H1 (cell line): ENCODE measurements around the gene LDLRAD4. TPM values are rescaled to one million over a fixed set of nuclear protein-coding genes. Genes with fewer than 3 reads are reported as not detected.

Experiments
- CTCF ChIA-PET: fragments of 300-600 bp; sonication (Branson Sonifier 250); formaldehyde crosslinking; loops from one replicate; lab custom pipeline; 2021; ENCODE audit not compliant: partially characterized antibody; lab: Charles Lee
- POLR2A ChIA-PET: fragments of 300-600 bp; sonication (Branson Sonifier 250); formaldehyde crosslinking; loops from one replicate; lab custom pipeline; 2021; ENCODE audit warnings: inconsistent platforms; ENCODE audit not compliant: partially characterized antibody; lab: Charles Lee
- DNase-seq, 2 experiments: peaks; one replicate each; pipeline versions ENCODE4 v3.0.0 to v3.0.0-alpha.2; 2010 to 2022; ENCODE audit warnings: low spot score in 2 of 2, low read depth in 1 of 2, mixed read lengths in 1 of 2
- FAIRE-seq: peaks from 2 replicates; lab custom pipeline; 2011; peaks lifted over from hg19 to GRCh38; lab: Jason Lieb, UNC
- H2AFZ ChIP-seq: 2 replicates; pipeline ENCODE4 v1.8.1; 2012; ENCODE audit warnings: low read length, inconsistent platforms
- H2AK5ac ChIP-seq: 2 replicates; pipeline ENCODE4 v1.6.1; 2013; ENCODE audit warnings: low read depth, low read length
- H2BK120ac ChIP-seq: replicated peaks from 2 replicates; pipeline ENCODE3; 2013; ENCODE audit warnings: low read depth, low read length, inconsistent platforms
- H2BK12ac ChIP-seq: 2 replicates; pipeline ENCODE4 v1.6.1; 2013; ENCODE audit warnings: low read depth, low read length
- H2BK15ac ChIP-seq: 2 replicates; pipeline ENCODE4 v1.6.1; 2013; ENCODE audit warnings: low read length
- H2BK20ac ChIP-seq: 2 replicates; pipeline ENCODE4 v1.6.1; 2013; ENCODE audit warnings: low read length
- H2BK5ac ChIP-seq: 2 replicates; pipeline ENCODE4 v1.6.1; 2013; ENCODE audit warnings: low read depth, low read length
- H3K14ac ChIP-seq: 2 replicates; pipeline ENCODE4 v1.6.1; 2013; ENCODE audit warnings: inconsistent platforms; ENCODE audit not compliant: insufficient read length
- H3K18ac ChIP-seq: 2 replicates; pipeline ENCODE4 v1.6.1; 2013; ENCODE audit warnings: low read length; ENCODE audit errors: extremely low read depth
- H3K23ac ChIP-seq: 2 replicates; pipeline ENCODE4 v1.6.1; 2013; ENCODE audit warnings: inconsistent platforms; ENCODE audit not compliant: insufficient read length
- H3K23me2 ChIP-seq: 2 replicates; pipeline ENCODE4 v1.6.1; 2013; ENCODE audit warnings: low read depth, low read length
- H3K27ac ChIP-seq: 2 replicates; pipeline ENCODE4 v1.6.1; 2011; ENCODE audit warnings: low read depth, low read length, inconsistent platforms
- H3K27me3 ChIP-seq, 4 experiments: replicated peaks in 1 of 4; 1 replicate in 1 of 4; 2 replicates in 3 of 4; pipeline versions ENCODE4 v1.6.1 to v1.8.1; 2011 to 2013; ENCODE audit warnings: low read length in 3 of 4, mild to moderate bottlenecking in 3 of 4, inconsistent platforms in 2 of 4, mixed read lengths in 2 of 4, moderate library complexity in 1 of 4; ENCODE audit not compliant: control insufficient read depth in 3 of 4, insufficient read depth in 3 of 4; ENCODE audit errors: extremely low read depth in 1 of 4
- H3K36me3 ChIP-seq, 4 experiments: 2 replicates each; pipeline versions ENCODE4 v1.6.1 to v1.8.1; 2011 to 2013; ENCODE audit warnings: mild to moderate bottlenecking in 4 of 4, low read length in 3 of 4, moderate library complexity in 2 of 4, control low read depth in 1 of 4, inconsistent platforms in 1 of 4; ENCODE audit not compliant: insufficient read depth in 4 of 4, control insufficient read depth in 2 of 4
- H3K4ac ChIP-seq: replicated peaks from 2 replicates; pipeline ENCODE3; 2013; ENCODE audit warnings: low read length, low read depth, mixed read lengths, inconsistent platforms; ENCODE audit not compliant: insufficient read length
- H3K4me1 ChIP-seq, 4 experiments: replicated peaks in 1 of 4; 1 replicate in 1 of 4; 2 replicates in 3 of 4; pipeline versions ENCODE4 v1.6.1 to v1.8.1; 2011 to 2013; ENCODE audit warnings: low read length in 3 of 4, inconsistent platforms in 2 of 4, mixed read lengths in 1 of 4; ENCODE audit not compliant: insufficient read depth in 4 of 4, control insufficient read depth in 3 of 4
- H3K4me2 ChIP-seq, 2 experiments: 2 replicates each; pipeline versions ENCODE4 v1.6.1 to v1.8.1; 2011 to 2013; ENCODE audit warnings: low read depth in 2 of 2, low read length in 2 of 2, control low read depth in 1 of 2, inconsistent platforms in 1 of 2, mild to moderate bottlenecking in 1 of 2; ENCODE audit not compliant: insufficient read depth in 1 of 2
- H3K4me3 ChIP-seq, 4 experiments: fragments of 200-600, 300-600 bp in 1 of 4; sonication (generic), shearing (Covaris generic), sonication (Bioruptor Twin) in 1 of 4; 2 replicates each; pipeline versions ENCODE4 v1.5.1 to v1.8.1; 2011 to 2016; ENCODE audit warnings: low read length in 4 of 4, low read depth in 3 of 4, control low read depth in 2 of 4, inconsistent platforms in 2 of 4, mild to moderate bottlenecking in 2 of 4, mixed read lengths in 1 of 4, moderate library complexity in 1 of 4; ENCODE audit not compliant: insufficient read depth in 2 of 4; ENCODE audit errors: extremely low read depth in 1 of 4
- H3K56ac ChIP-seq: replicated peaks from 2 replicates; pipeline ENCODE3; 2013; ENCODE audit warnings: low read depth, mild to moderate bottlenecking, mixed read lengths, low read length, inconsistent platforms; ENCODE audit not compliant: insufficient read length
- H3K79me1 ChIP-seq: 2 replicates; pipeline ENCODE4 v1.6.1; 2013; ENCODE audit warnings: low read depth, low read length, control low read depth
- H3K79me2 ChIP-seq, 2 experiments: 2 replicates each; pipeline versions ENCODE4 v1.6.1 to v1.8.1; 2012 to 2013; ENCODE audit warnings: low read length in 2 of 2, mild to moderate bottlenecking in 2 of 2, inconsistent platforms in 1 of 2; ENCODE audit not compliant: insufficient read depth in 2 of 2, control insufficient read depth in 1 of 2
- H3K9ac ChIP-seq, 4 experiments: replicated peaks in 1 of 4; 1 replicate in 1 of 4; 2 replicates in 3 of 4; pipeline versions ENCODE4 v1.6.1 to v1.8.1; 2011 to 2013; ENCODE audit warnings: low read depth in 3 of 4, low read length in 3 of 4, control low read depth in 2 of 4, mild to moderate bottlenecking in 2 of 4, moderate library complexity in 2 of 4, inconsistent platforms in 1 of 4; ENCODE audit errors: extremely low read depth in 1 of 4
- H3K9me3 ChIP-seq, 2 experiments: 2 replicates each; pipeline versions ENCODE4 v1.6.1 to v1.8.1; 2012 to 2013; ENCODE audit warnings: mild to moderate bottlenecking in 2 of 2, moderate library complexity in 2 of 2, control low read depth in 1 of 2, inconsistent platforms in 1 of 2, low read depth in 1 of 2, low read length in 1 of 2, mixed read lengths in 1 of 2; ENCODE audit not compliant: insufficient read depth in 2 of 2
- H4K20me1 ChIP-seq, 2 experiments: replicated peaks in 1 of 2; 2 replicates each; pipeline versions ENCODE3 to v1.8.1; 2011 to 2013; ENCODE audit warnings: inconsistent platforms in 2 of 2, low read length in 2 of 2, mild to moderate bottlenecking in 1 of 2; ENCODE audit not compliant: insufficient read depth in 2 of 2, control insufficient read depth in 1 of 2
- H4K5ac ChIP-seq: 2 replicates; pipeline ENCODE4 v1.6.1; 2013; ENCODE audit warnings: low read length, low read depth, mixed read lengths, inconsistent platforms; ENCODE audit not compliant: insufficient read length
- H4K8ac ChIP-seq: 2 replicates; pipeline ENCODE4 v1.8.0; 2013; ENCODE audit warnings: mild to moderate bottlenecking, moderate library complexity, low read length, inconsistent platforms; ENCODE audit not compliant: insufficient read depth; ENCODE audit errors: extremely low read depth
- H4K91ac ChIP-seq: replicated peaks from 2 replicates; pipeline ENCODE3; 2013; ENCODE audit warnings: low read length, mixed read lengths, inconsistent platforms; ENCODE audit not compliant: insufficient read length
- CBX8 ChIP-seq: fragments of 300-800, 300-1000 bp; sonication (generic); IDR thresholded peaks from 2 replicates; pipeline ENCODE4 v1.7.1; 2016; ENCODE audit warnings: low read depth, low read length, borderline replicate concordance
- CHD1 ChIP-seq: IDR thresholded peaks from 2 replicates; pipeline ENCODE4 v1.6.1; 2012; ENCODE audit warnings: low read depth, low read length, improper control_type of control experiment
- EZH2 ChIP-seq: fragments of 200-600 bp; sonication (generic); IDR thresholded peaks from 2 replicates; pipeline ENCODE4 v1.7.1; 2012; ENCODE audit warnings: low read depth, mild to moderate bottlenecking, moderate library complexity, low read length, inconsistent platforms; ENCODE audit not compliant: severe bottlenecking
- NRF1 ChIP-seq: IDR thresholded peaks from 2 replicates; pipeline ENCODE4 v1.6.1; 2011; ENCODE audit warnings: mild to moderate bottlenecking, low read depth, low read length, improper control_type of control experiment
- RAD21 ChIP-seq, 2 experiments: IDR thresholded peaks in 1 of 2; conservative IDR thresholded peaks in 1 of 2; 2 replicates each; pipeline ENCODE4 v1.6.1; 2011; ENCODE audit warnings: low read depth in 2 of 2, low read length in 2 of 2, improper control_type of control experiment in 1 of 2, inconsistent platforms in 1 of 2, mild to moderate bottlenecking in 1 of 2, moderate library complexity in 1 of 2
- RBBP5 ChIP-seq: IDR thresholded peaks from 2 replicates; pipeline ENCODE4 v1.7.1; 2012; ENCODE audit warnings: low read depth, mild to moderate bottlenecking, inconsistent platforms, low read length, moderate library complexity, borderline replicate concordance
- SIX5 ChIP-seq: IDR thresholded peaks from 2 replicates; pipeline ENCODE4 v1.6.1; 2011; ENCODE audit warnings: mild to moderate bottlenecking, low read depth, low read length
- WGBS, 2 experiments: shearing (Covaris generic) in 1 of 2; methylation state at CpG; one replicate each; pipeline versions ENCODE4 v1.1.6 to v1.1.7; 2013 to 2015; ENCODE audit warnings: low lambda C conversion rate in 2 of 2, mixed read lengths in 2 of 2, inconsistent platforms in 1 of 2, low coverage in 1 of 2, missing lambda C conversion rate in 1 of 2; ENCODE audit not compliant: insufficient replicate concordance in 2 of 2, insufficient coverage in 1 of 2, insufficient read length in 1 of 2; ENCODE audit errors: extremely low coverage in 1 of 2, missing lambda C conversion rate in 1 of 2; 5-methylcytosine and 5-hydroxymethylcytosine counted together
- polyA plus RNA-seq, 7 experiments: library from polyadenylated mRNA; depleted of rRNA in 3 of 7; stranded (reverse) in 5 of 7; unstranded in 2 of 7; fragments of >200 nt in 5 of 7; fragments of 200-250 nt in 2 of 7; gene quantifications; 1 replicate in 5 of 7; 2 replicates in 1 of 7; 4 replicates in 1 of 7; pipeline versions ENCODE4 v1.2.1 to v1.2.3, GENCODE V29; 2011 to 2013; ENCODE audit warnings: missing spikeins in 2 of 7, mixed read lengths in 2 of 7
- total RNA-seq: library from RNA; stranded (reverse); fragmentation: NEBNext Ultra II Directional; extraction: Animal tissue kit (Norgen Biotek cat#: 25700); gene quantifications from 2 replicates; pipeline ENCODE4 v1.2.1, GENCODE V29; 2021
- TF ChIP-seq, protein P1 (sequence below): IDR thresholded peaks from 2 replicates; pipeline ENCODE4 v1.6.1; 2011; ENCODE audit warnings: low read length, improper control_type of control experiment

Gene LDLRAD4
- total and polyA plus RNA-seq, 2 of the 8 experiments (the other 6 are each of a cell fraction or from before 2014, with no cell fraction given) = 0.77 to 1.4 TPM

DNA sequence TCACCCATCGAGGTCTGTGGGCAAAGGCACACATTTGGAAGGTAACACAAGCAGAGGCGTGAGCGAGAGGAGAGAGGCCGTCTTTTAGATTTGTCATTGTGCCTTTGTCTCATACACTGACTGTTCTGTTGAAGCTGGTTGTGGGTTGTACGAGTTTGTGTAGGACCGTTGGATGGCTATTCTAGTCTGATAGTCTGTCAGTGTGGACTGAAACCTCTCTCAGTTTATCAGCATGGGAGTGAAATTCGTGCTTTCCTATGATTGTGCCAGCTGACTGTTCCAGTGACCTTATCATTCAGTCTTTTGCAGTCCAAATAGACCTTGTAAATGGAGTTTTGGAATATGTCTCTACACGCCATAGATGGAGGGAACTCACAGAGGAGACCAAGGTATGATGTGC lies 143.5 kb downstream of the LDLRAD4 start:
- Histone ChIP-seq H3K4me2 (no peak overlapping the region), H4K5ac (no peak overlapping the region), H3K23ac (no peak overlapping the region), H3K23me2 (no peaks in the 10 kb centered on the region), H2BK5ac (no peak overlapping the region; the same call in 1 of the 2 replicates), H3K36me3 (no peaks in the 10 kb centered on the region; a peak in 1 of 8 replicates), H3K4me1 (peaks cover 0 to 4% (median under 1%) of the 10 kb centered on the region in 4 experiments; a peak in 2 of 7 replicates), H3K9me3 (no peaks in the 10 kb centered on the region), H3K4ac (no peak overlapping the region), H3K79me1 (no peaks in the 10 kb centered on the region), H2BK20ac (no peak overlapping the region), H2AFZ (no peak overlapping the region), H3K18ac (no peak overlapping the region), H3K14ac (no peak overlapping the region), H3K27ac (no peak overlapping the region), H3K4me3 (no peak overlapping the region), H4K91ac (no peak overlapping the region), H2BK120ac (no peak overlapping the region), H3K79me2 (no peaks in the 10 kb centered on the region), H3K9ac (no peak overlapping the region), H2BK15ac (no peak overlapping the region), H4K20me1 (no peaks in the 10 kb centered on the region), H3K27me3 (no peaks in the 10 kb centered on the region; a peak in 1 of 7 replicates), H3K56ac (no peak overlapping the region), H2AK5ac (no peak overlapping the region), H2BK12ac (no peak overlapping the region), H4K8ac (no peak overlapping the region)
- TF ChIP-seq RAD21 (IDR thresholded peaks at IDR 0.05 in 1 of 2, conservative IDR thresholded peaks at IDR 0.05 in 1 of 2; ENCODE audit: low read depth in 2 of 2, low read length in 2 of 2) = no peak
- no peak for TF ChIP-seq NRF1
- TF ChIP-seq RBBP5 = no peak
- no peak for TF ChIP-seq SIX5
- TF ChIP-seq CBX8 = no peak
- TF ChIP-seq, protein P1, sequence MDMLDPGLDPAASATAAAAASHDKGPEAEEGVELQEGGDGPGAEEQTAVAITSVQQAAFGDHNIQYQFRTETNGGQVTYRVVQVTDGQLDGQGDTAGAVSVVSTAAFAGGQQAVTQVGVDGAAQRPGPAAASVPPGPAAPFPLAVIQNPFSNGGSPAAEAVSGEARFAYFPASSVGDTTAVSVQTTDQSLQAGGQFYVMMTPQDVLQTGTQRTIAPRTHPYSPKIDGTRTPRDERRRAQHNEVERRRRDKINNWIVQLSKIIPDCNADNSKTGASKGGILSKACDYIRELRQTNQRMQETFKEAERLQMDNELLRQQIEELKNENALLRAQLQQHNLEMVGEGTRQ = no peak
- no peak for TF ChIP-seq EZH2
- no peak for TF ChIP-seq CHD1
- 84% methylated on average over 8 of the region's 8 CpGs; no CpG with 5 or more reads in 1 of the 2 experiments for WGBS, 2 experiments
- DNase-seq (no peak), FAIRE-seq (no peak)
- CTCF ChIA-PET = no interaction called here
- POLR2A ChIA-PET = no interaction called here
